ENCODE data around the gene CAPN15.

- TF ChIP-seq CTCF (conservative IDR thresholded peaks at IDR 0.05; ENCODE audit: low read length) (no peak), EZH2phosphoT487 (IDR thresholded peaks at IDR 0.05; ENCODE audit: borderline replicate concordance) (no peak)
Observed at GRCh38 chr16:588639-588888, 61.1 kb downstream of the CAPN15 start.

Measured in Loucy (cell line).